Neural progenitor cell (in vitro differentiated cells): Measurements from ENCODE around the gene CEACAM6.

Experiments used
- CTCF ChIP-seq: fragments of 200-600 bp; sonication (generic); IDR thresholded peaks from 2 replicates; pipeline ENCODE4 v1.5.1; 2017; ENCODE audit warnings: antibody characterized with exemption, mild to moderate bottlenecking
- EZH2 ChIP-seq: fragments of 200-600 bp; sonication (generic); IDR thresholded peaks from 2 replicates; pipeline ENCODE4 v1.6.1; 2017; ENCODE audit warnings: antibody characterized with exemption, mild to moderate bottlenecking, moderate library complexity
- EZH2phosphoT487 ChIP-seq: fragments of 200-600 bp; sonication (generic); IDR thresholded peaks from 2 replicates; pipeline ENCODE4 v1.6.1; 2017; ENCODE audit warnings: antibody characterized with exemption

GRCh38 chr19:41720103-41720502, 35.2 kb upstream of the CEACAM6 start:
- TF ChIP-seq CTCF, result no peak
- TF ChIP-seq EZH2, result no peak
- no peak for TF ChIP-seq EZH2phosphoT487
